Measurements from ENCODE around the gene GINS1. TPM values are rescaled to one million over a fixed set of nuclear protein-coding genes. Genes with fewer than 3 reads are reported as not detected.

GINS1 gene
- total and polyA plus RNA-seq, 2 donors (not counting 3 experiments of a cell fraction or from before 2014, with no cell fraction given): 8.2 to 26.3 TPM

- no peak overlapping the region for H3K4me3 ChIP-seq (replicated peaks in 1 of 3; ENCODE audit: insufficient read depth in 1 of 3, low read depth in 1 of 3, low read length in 3 of 3)
- FAIRE-seq (no peak), DNase-seq (ENCODE audit: low read depth, low spot score) (no peak)
- H3K4me1 ChIP-seq (ENCODE audit: control insufficient read depth, extremely low read depth, insufficient read depth, low read length): no peaks in the 10 kb centered on the region
- H3K27me3 ChIP-seq (ENCODE audit: control insufficient read depth in 2 of 2, insufficient read depth in 2 of 2, low read length in 2 of 2): no peaks in the 10 kb centered on the region
- H3K27ac ChIP-seq (ENCODE audit: insufficient read depth, low read depth, low read length): no peak overlapping the region
- dilution Hi-C loops (cut with MboI; ENCODE audit: extremely low pct_ligation_motif_present, low sequenced_read_pairs): no loop called here
- no peak overlapping the region for H3K4me2 ChIP-seq (ENCODE audit: insufficient read depth, low read length)
- no peaks in the 10 kb centered on the region for H4K20me1 ChIP-seq (replicated peaks; ENCODE audit: control insufficient read depth, extremely low read depth, insufficient read depth, low read length)
- ChIA-PET POLR2A (no interaction called here), CTCF (no interaction called here)
- no TSS peak for BruUV-seq (replicated peaks)
- no peak overlapping the region for H2AFZ ChIP-seq (ENCODE audit: low read depth, low read length)
- peaks cover 0 to 29% of the 10 kb centered on the region in 2 experiments for H3K36me3 ChIP-seq (ENCODE audit: control insufficient read depth in 2 of 2, extremely low read depth in 1 of 2, insufficient read depth in 2 of 2, low read length in 2 of 2)
- intact Hi-C loops (cut with micrococcal nuclease): no loop called here
- no peaks in the 10 kb centered on the region for H3K79me2 ChIP-seq (ENCODE audit: control insufficient read depth, insufficient read depth, low read length)
- no peaks in the 10 kb centered on the region for H3K9me3 ChIP-seq (replicated peaks; ENCODE audit: control insufficient read depth, insufficient read depth, low read length)
- no peaks in the 10 kb centered on the region for H3K9me1 ChIP-seq (replicated peaks; ENCODE audit: control insufficient read depth, extremely low read depth, insufficient read depth, low read length)
- no peak overlapping the region for H3K9ac ChIP-seq (replicated peaks; ENCODE audit: extremely low read depth, insufficient read depth, low read length)
- TF ChIP-seq POLR2A (IDR thresholded peaks at IDR 0.05; ENCODE audit: low read depth, low read length) (no peak), FOS (IDR thresholded peaks at IDR 0.05; ENCODE audit: borderline replicate concordance, insufficient read depth, low read length) (no peak), GATA2 (IDR thresholded peaks at IDR 0.05; ENCODE audit: insufficient read depth, insufficient read length, low read depth, low read length) (no peak), POLR2AphosphoS5 (IDR thresholded peaks at IDR 0.05; ENCODE audit: insufficient read depth, low read depth, low read length) (no peak), EZH2 (IDR thresholded peaks at IDR 0.05; ENCODE audit: borderline replicate concordance, low read depth, low read length, severe bottlenecking) (no peak), MAX (IDR thresholded peaks at IDR 0.05; ENCODE audit: insufficient read depth, insufficient read length) (no peak), JUN (IDR thresholded peaks at IDR 0.05; ENCODE audit: borderline replicate concordance, insufficient read depth, insufficient read length, low read depth) (no peak), CTCF (IDR thresholded peaks at IDR 0.05; ENCODE audit: extremely low read depth in 1 of 2, insufficient read depth in 1 of 2, low read depth in 1 of 2, low read length in 2 of 2) (no peak), MYC (IDR thresholded peaks at IDR 0.05; ENCODE audit: low read depth, low read length) (no peak)
Observed at GRCh38 chr20:25461281-25461650, 53.8 kb downstream of the GINS1 start.

Data from endothelial cell of umbilical vein (primary cell).